ENCODE data around the gene CAST. TPM values are rescaled to one million over a fixed set of nuclear protein-coding genes. Genes with fewer than 3 reads are reported as not detected.
"Not testable (repeated sequence)": the region's sequence is repeated elsewhere in the genome, so short reads cannot be mapped to it uniquely, and the experiment has no call there.

CAST gene
- total RNA-seq, 1 donor from 2014 or later: 84.4 TPM

DNA sequence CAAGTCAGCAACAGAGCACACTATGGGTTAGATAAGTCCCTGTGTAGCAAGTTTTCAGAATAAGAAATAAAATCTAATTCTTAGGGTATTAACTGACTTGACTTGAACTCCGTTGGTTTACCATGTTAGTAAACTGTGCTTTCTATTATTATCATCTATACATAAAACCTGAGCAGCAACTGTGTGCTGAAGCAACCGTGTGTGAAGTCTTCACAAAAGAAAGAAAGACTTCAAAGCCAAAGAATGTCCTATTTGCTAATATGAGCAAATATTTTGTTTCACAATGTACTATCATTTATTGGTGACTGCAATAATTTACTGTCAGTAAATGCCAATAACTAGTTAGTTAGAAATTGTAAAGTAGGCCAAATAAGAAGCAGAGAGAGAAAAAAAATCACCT is 112.9 kb downstream of the CAST start:
- DNase-seq (ENCODE audit: low spot score): no peak
- peak; percentile 22 for ATAC-seq

DNA sequence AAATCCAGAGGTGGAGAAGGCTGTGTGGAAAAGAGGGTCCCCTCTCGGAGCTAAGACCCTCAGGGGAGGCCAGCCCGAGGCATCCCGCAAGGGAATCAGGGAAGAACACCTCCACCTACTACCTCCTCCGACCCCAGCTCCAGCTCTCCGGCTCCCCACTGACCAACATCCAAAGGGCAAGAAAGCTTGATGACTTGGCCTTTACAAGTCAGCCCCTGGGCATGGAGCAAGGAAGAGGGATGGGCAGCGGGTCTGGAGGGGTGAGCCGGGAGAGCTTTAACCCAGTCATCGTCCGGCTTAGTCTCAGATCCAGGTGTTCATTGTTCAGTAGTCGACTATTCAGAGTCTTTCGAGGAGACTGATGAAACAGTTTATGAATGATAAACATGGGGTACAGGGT is 113.5 kb downstream of the CAST start:
- DNase-seq (ENCODE audit: low spot score) (no peak), ATAC-seq (peak; percentile 12)

- DNase-seq (ENCODE audit: low spot score) (no peak), ATAC-seq (no peak)
These were observed 114.4 kb downstream of the CAST start for GRCh38 chr5:96776621-96777020.

GRCh38 chr5:96778409-96778808 is 116.2 kb downstream of the CAST start:
- ATAC-seq (no peak), DNase-seq (ENCODE audit: low spot score) (no peak)

DNA sequence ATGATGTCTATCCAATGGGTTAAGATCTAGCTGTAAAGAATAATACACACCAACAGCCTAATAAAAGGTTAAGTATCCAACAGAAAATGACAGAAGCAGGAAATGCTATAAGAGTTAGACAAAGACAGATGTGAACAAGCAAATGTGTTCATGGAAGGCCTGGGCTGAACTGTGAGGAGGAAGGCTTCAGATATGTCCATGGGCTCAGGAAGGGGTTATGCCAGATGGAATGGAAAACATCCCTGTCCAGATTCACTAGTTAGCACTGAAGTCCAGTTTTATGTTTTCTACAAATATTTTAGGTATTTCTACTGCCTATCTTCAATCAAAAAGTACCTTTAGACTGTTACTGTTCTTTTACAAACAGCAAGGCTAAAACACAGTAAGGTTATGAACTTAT is 118.5 kb downstream of the CAST start:
- peak; percentile 7 for ATAC-seq

GRCh38 chr5:96781031-96781971 is 119.1 kb downstream of the CAST start:
- no peak for DNase-seq (ENCODE audit: low spot score)
- ATAC-seq: peak; percentile 17

More for the DNA sequence above, 118.5 kb downstream of the CAST start:
- no peak for DNase-seq (ENCODE audit: low spot score)

- no peak for ATAC-seq
- DNase-seq (ENCODE audit: low spot score): no peak
These were observed 121.2 kb downstream of the CAST start for GRCh38 chr5:96783326-96783725.

DNA sequence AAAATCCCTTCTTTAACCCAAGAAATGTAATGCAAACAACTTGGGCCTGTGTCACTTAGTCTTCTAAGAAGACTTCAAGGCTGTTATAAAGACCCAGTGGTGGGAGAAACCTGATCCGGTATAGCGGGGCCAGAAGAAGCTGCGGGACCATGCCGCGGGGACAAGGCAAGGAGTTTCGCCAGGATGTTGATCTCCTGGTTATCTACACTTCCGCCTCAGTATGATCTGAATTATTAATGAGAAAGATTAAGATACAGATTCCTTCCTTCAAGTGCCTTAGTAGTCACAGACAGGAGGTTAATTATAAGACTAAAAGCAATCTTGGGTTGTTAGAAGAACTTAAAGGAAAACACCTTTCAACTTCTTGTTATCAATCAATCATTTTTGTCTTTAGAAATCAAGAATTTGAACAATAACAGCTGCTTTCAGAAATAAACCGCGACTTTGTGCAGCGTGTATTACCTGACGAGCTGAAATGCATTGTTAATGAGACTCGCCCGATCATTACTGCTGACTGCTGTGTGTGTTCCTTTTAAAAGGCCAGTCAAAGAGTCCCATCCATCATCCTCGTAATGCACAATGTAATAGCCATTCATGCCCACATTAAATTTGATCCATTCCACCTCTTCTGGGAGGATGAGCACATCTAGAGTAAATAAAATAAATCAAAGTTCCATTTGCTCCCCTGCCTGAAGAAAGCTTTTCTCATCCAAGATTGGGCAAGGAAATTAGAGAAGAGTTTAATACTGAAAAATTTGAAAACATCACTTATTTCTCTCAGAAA is 123.3 kb downstream of the CAST start:
- ATAC-seq (no peak), DNase-seq (ENCODE audit: low spot score) (no peak)

- DNase-seq (ENCODE audit: low spot score) (no peak), ATAC-seq (peak; percentile 29)
These were observed 126.1 kb downstream of the CAST start for GRCh38 chr5:96788112-96788749.

- ATAC-seq (no peak), DNase-seq (ENCODE audit: low spot score) (no peak)
These were observed 127.7 kb downstream of the CAST start for GRCh38 chr5:96789794-96790330.

DNA sequence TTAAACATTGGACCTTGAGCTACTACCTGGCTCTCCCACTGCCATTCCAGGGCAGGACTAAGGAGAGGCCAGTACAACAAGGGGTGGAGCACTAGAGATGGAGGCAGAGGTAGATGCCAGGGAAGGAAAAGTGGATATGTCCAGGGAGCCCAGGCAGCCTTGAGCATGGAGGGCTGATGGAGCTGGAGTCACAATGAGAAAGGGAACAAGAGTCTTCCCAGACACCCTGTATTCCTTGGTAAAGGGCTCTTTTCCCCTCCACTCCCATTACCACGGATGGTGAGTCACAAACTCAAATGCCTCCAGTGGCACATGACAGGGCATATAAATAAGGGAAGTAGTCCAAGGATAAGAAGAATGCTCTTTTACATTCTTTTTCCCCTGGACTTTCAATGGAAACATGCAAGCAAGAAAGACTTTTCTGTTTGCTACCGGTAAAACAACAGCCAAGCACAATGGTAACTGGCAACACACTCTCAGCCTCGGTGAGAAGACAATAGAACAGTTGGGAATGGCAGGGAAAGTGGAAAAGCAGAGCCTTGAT is 128.9 kb downstream of the CAST start:
- ATAC-seq (peak; percentile 44), DNase-seq (ENCODE audit: low spot score) (no peak)

GRCh38 chr5:96794757-96795156 is 132.6 kb downstream of the CAST start:
- ATAC-seq: no peak
- DNase-seq (ENCODE audit: low spot score): no peak

DNA sequence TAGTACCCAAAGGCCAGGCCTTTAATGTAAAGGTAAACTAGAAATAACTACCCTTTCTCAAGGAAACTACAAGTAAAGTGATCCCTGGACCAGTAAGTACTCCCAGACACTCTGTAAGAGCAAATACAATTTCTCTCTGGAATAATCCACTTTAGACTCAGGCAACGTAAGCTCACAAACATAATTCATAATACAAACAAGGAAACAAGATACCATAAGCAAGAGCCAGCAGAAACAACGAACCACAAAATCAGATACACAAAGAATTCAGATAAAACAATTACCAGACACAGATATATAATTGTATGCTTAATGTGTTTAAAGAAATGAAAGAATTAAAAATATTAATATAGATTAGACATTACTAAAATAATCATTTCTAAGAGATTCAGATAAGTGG is 133.4 kb downstream of the CAST start:
- DNase-seq (ENCODE audit: low spot score) (no peak), ATAC-seq (no peak)

DNA sequence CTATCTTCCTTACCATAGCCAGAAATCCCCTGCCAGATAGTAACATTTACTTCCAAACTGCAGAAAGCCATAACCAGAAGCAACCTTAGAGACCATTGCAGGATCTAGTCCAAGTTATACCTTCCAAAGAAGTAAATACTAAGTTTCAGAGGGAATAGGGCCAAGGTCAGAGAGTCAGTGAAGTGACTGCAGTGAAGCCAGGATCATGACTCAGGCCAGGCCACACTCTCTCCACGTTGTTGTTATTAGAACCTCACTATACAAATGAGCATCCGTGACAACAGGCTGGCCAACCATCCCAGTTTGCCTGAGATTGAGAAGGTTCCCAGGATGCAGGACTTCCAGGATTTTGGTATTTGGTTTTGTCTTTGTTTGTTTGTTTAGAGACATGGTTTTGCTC is 134.3 kb downstream of the CAST start:
- ATAC-seq (peak; percentile 40), DNase-seq (ENCODE audit: low spot score) (no peak)

GRCh38 chr5:96801718-96802117 is 139.5 kb downstream of the CAST start:
- ATAC-seq: peak; percentile 55
- DNase-seq (ENCODE audit: low spot score): not testable (repeated sequence)

- peak; percentile 82 for ATAC-seq
- peak; percentile 93 for DNase-seq (ENCODE audit: low spot score)
These were observed 145.0 kb downstream of the CAST start for GRCh38 chr5:96807075-96807654.

DNA sequence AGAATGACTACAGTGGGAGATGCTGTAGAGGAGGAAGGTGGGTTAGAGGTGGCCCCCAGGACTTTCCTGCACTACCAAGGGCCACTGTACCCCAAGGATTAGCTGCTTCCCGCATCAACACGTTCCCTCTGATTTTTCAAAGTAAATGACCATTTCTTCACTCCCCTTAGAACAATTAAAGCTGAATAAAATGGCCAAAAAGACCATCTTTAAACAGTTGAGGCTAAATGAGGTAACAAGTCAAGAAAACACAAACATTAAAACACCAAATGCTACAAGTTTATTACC is 146.3 kb downstream of the CAST start:
- DNase-seq (ENCODE audit: low spot score) (no peak), ATAC-seq (no peak)

DNA sequence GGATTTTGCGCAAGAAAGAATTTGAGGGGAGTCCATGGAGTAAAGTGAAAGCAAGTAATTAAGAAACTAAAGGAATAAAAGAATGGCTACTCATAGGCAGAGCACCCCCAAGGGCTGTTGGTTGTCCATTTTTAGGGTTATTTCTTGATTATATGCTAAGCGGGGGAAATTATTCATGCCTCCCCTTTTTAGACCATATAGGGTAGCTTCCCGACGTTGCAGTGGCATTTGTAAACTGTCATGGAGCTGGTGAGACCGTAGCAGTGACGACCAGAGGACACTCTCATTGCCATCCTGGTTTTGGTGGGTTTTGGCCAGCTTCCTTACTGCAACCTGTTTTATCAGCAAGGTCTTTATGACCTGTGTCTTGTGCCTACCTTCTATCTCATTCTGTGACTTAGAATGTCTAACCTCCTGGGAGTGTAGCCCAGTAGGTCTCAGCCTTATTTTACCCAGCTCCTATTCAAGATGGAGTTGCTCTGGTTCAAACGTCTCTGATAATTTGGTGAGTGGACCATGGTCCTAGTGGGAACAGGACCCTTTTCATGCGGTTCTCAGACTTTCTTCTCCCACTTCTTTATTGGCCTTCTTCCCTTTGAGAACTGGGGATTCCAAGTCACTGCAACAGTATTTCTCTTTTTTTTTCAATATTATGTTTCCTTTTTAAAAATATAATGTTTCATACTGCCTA is 146.8 kb downstream of the CAST start:
- ATAC-seq: no peak
- no peak for DNase-seq (ENCODE audit: low spot score)

DNA sequence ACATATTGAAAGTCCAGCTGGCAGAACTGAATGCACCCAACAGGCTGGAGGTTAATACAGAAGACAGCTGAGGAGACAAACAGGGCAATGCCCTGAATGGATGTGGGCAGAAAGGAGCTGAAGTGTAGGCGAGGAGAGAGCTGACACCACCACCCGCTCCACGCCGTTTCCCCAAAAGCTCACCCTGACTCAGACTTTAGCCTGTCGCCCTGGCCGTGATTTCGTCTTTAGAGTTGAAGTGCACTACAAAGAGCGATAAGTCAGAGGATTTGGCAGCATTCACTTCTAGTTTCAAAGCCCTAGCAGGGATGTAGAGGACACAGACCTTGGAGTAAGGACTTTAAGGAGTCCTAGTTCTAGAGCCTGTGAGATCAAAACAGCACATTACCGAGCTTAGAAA is 147.7 kb downstream of the CAST start:
- no peak for DNase-seq (ENCODE audit: low spot score)
- ATAC-seq: no peak

- ATAC-seq (no peak), DNase-seq (ENCODE audit: low spot score) (no peak)
These were observed 150.7 kb downstream of the CAST start for GRCh38 chr5:96812851-96813250.
